K562 (cell line): ENCODE data around the gene LGR6. TPM values are rescaled to one million over a fixed set of nuclear protein-coding genes. Genes with fewer than 3 reads are reported as not detected.

Source experiments
- ATAC-seq: fragments of 200-7000 bp; cut with Tn5 transposase; 3 replicates; pipeline ENCODE4 v1.9.1; 2020; ENCODE audit warnings: moderate library complexity
- BruUV-seq: library from RNA; stranded (reverse); fragments of 400-500 nt; replicated peaks from 2 replicates; lab custom pipeline; 2021; lab: Mats Ljungman, UMichigan
- CTCF ChIA-PET: fragments of 300-600 bp; formaldehyde crosslinking; extraction: SDS; loops from one replicate; lab custom pipeline; 2021; ENCODE audit warnings: low intra/inter-chr PET ratio; lab: Yijun Ruan, JAX
- POLR2A ChIA-PET: fragments of 300-600, 350-650 bp; sonication (Branson Sonifier 250); formaldehyde crosslinking; extraction: SDS; loops from one replicate; lab custom pipeline; 2021; ENCODE audit warnings: antibody characterized with exemption, inconsistent platforms; lab: Yijun Ruan, JAX
- DNase-seq, 4 experiments: peaks; one replicate each; pipeline versions ENCODE4 v3.0.0 to v3.0.0-alpha.2; 2011 to 2018; ENCODE audit warnings: low spot score in 3 of 4, mixed read lengths in 3 of 4; ENCODE audit errors: extremely low read depth in 1 of 4
- FAIRE-seq: peaks from 2 replicates; lab custom pipeline; 2011; peaks lifted over from hg19 to GRCh38; lab: Jason Lieb, UNC
- H2AFZ ChIP-seq: 2 replicates; pipeline ENCODE4 v1.6.0; 2011; ENCODE audit warnings: low read depth, low read length, control low read depth, inconsistent platforms
- H3K27ac ChIP-seq: fragments of 200-600 bp; 3 replicates; pipeline ENCODE4 v1.8.0; 2011; ENCODE audit warnings: low read depth, mild to moderate bottlenecking, control low read depth, inconsistent platforms, low read length, moderate library complexity, mixed read lengths; ENCODE audit errors: extremely low read depth
- H3K27me3 ChIP-seq, 2 experiments: fragments of 300-600 bp in 1 of 2; 2 replicates in 1 of 2; 3 replicates in 1 of 2; pipeline versions ENCODE4 v1.6.0 to v1.8.0; 2011; ENCODE audit warnings: inconsistent platforms in 2 of 2, low read length in 2 of 2, mild to moderate bottlenecking in 1 of 2, mixed read lengths in 1 of 2, moderate library complexity in 1 of 2; ENCODE audit not compliant: control insufficient read depth in 2 of 2, insufficient read depth in 2 of 2
- H3K36me3 ChIP-seq: fragments of 300-600 bp; 3 replicates; pipeline ENCODE4 v1.8.0; 2011; ENCODE audit warnings: mild to moderate bottlenecking, low read length, inconsistent platforms; ENCODE audit not compliant: control insufficient read depth, insufficient read depth
- H3K4me1 ChIP-seq, 2 experiments: fragments of 200-600 bp in 1 of 2; replicated peaks in 1 of 2; 2 replicates in 1 of 2; 3 replicates in 1 of 2; pipeline versions ENCODE4 v1.5.1 to v1.8.0; 2011; ENCODE audit warnings: inconsistent platforms in 2 of 2, low read length in 2 of 2, mild to moderate bottlenecking in 1 of 2, mixed read lengths in 1 of 2, moderate library complexity in 1 of 2; ENCODE audit not compliant: control insufficient read depth in 2 of 2, insufficient read depth in 2 of 2
- H3K4me2 ChIP-seq: 2 replicates; pipeline ENCODE4 v1.6.1; 2011; ENCODE audit warnings: low read length, control low read depth, inconsistent platforms, mixed read lengths; ENCODE audit not compliant: insufficient read depth
- H3K4me3 ChIP-seq: fragments of 200-600 bp; sonication (generic), shearing (Covaris generic); 2 replicates; pipeline ENCODE4 v1.5.1; 2016; ENCODE audit warnings: control low read depth, inconsistent platforms
- H3K79me2 ChIP-seq: fragments of 200-600 bp; 3 replicates; pipeline ENCODE4 v1.8.0; 2011; ENCODE audit warnings: low read length, inconsistent platforms; ENCODE audit not compliant: control insufficient read depth, insufficient read depth
- H3K9ac ChIP-seq, 2 experiments: 2 replicates each; pipeline versions ENCODE4 v1.6.0 to v1.6.1; 2011; ENCODE audit warnings: low read depth in 2 of 2, low read length in 2 of 2, control low read depth in 1 of 2, inconsistent platforms in 1 of 2, mild to moderate bottlenecking in 1 of 2, mixed read lengths in 1 of 2; ENCODE audit not compliant: insufficient read depth in 1 of 2
- H3K9me1 ChIP-seq: one replicate; pipeline ENCODE4 v1.6.0; 2011; ENCODE audit warnings: inconsistent platforms, mild to moderate bottlenecking, low read length, moderate library complexity; ENCODE audit not compliant: control insufficient read depth, insufficient read depth
- H3K9me3 ChIP-seq: replicated peaks from 2 replicates; pipeline ENCODE4 v1.5.1; 2011; ENCODE audit warnings: low read depth, low read length, inconsistent platforms; ENCODE audit not compliant: control insufficient read depth, insufficient read depth
- H4K20me1 ChIP-seq: replicated peaks from 2 replicates; pipeline ENCODE4 v1.6.1; 2011; ENCODE audit warnings: low read length, inconsistent platforms, mixed read lengths; ENCODE audit not compliant: control insufficient read depth, insufficient read depth
- DPF2 ChIP-seq: fragments of 450-650 bp; IDR thresholded peaks from 2 replicates; pipeline ENCODE4 v1.6.1; 2016
- ELF2 ChIP-seq: fragments of 250-450 bp; sonication (Bioruptor Pico); IDR thresholded peaks from 2 replicates; pipeline ENCODE4 v1.5.0; 2021; ENCODE audit warnings: mild to moderate bottlenecking
- ESRRB ChIP-seq: fragments of 250-450 bp; sonication (Bioruptor Pico); IDR thresholded peaks from 2 replicates; pipeline ENCODE4 v1.5.0; 2020; ENCODE audit warnings: mild to moderate bottlenecking, moderate library complexity, borderline replicate concordance
- ETV5 ChIP-seq: sonication (generic); formaldehyde crosslinking; IDR thresholded peaks from 2 replicates; pipeline ENCODE4 v1.4.0; 2020; ENCODE audit warnings: low read depth, mild to moderate bottlenecking, missing genetic modification reagents
- FOSL1 ChIP-seq: fragments of 200-800 bp; sonication (Bioruptor generic); conservative IDR thresholded peaks from 2 replicates; pipeline ENCODE4 v1.6.1; 2016; ENCODE audit warnings: missing genetic modification characterization, missing compliant biosample characterization
- FOXA1 ChIP-seq: fragments of 450-650 bp; IDR thresholded peaks from 2 replicates; pipeline ENCODE4 v1.6.1; 2016; ENCODE audit warnings: mild to moderate bottlenecking, borderline replicate concordance
- FOXK1 ChIP-seq: sonication (generic); formaldehyde crosslinking; IDR thresholded peaks from 2 replicates; pipeline ENCODE4 v1.8.0; 2022; ENCODE audit warnings: missing genetic modification reagents, mild to moderate bottlenecking, borderline replicate concordance
- JUN ChIP-seq, 2 experiments: sonication (generic) in 1 of 2; formaldehyde crosslinking in 1 of 2; IDR thresholded peaks; 2 replicates each; pipeline versions ENCODE4 v1.6.1 to v1.8.0; 2012 to 2022; ENCODE audit warnings: borderline replicate concordance in 2 of 2, mild to moderate bottlenecking in 2 of 2, improper control_type of control experiment in 1 of 2, low read depth in 1 of 2, low read length in 1 of 2, missing genetic modification reagents in 1 of 2
- JUND ChIP-seq, 2 experiments: IDR thresholded peaks; 2 replicates in 1 of 2; 3 replicates in 1 of 2; pipeline ENCODE4 v1.6.1; 2011; ENCODE audit warnings: borderline replicate concordance in 2 of 2, low read depth in 2 of 2, low read length in 2 of 2, improper control_type of control experiment in 1 of 2, missing biosample characterization in 1 of 2, missing genetic modification characterization in 1 of 2, missing genetic modification reagents in 1 of 2
- MAZ ChIP-seq, 2 experiments: fragments of 450-650 bp in 1 of 2; sonication (generic) in 1 of 2; formaldehyde crosslinking; IDR thresholded peaks in 1 of 2; conservative IDR thresholded peaks in 1 of 2; 2 replicates each; pipeline versions ENCODE4 v1.4.0 to v1.5.0; 2020; ENCODE audit warnings: mild to moderate bottlenecking in 1 of 2, missing genetic modification reagents in 1 of 2
- PHF8 ChIP-seq: fragments of 200-600 bp; sonication (generic); IDR thresholded peaks from 2 replicates; pipeline ENCODE4 v1.6.1; 2012; ENCODE audit warnings: mixed run types, mild to moderate bottlenecking, inconsistent platforms, low read length, moderate library complexity, borderline replicate concordance
- SPI1 ChIP-seq: IDR thresholded peaks from 2 replicates; pipeline ENCODE4 v1.6.1; 2011; ENCODE audit warnings: low read depth, low read length, control low read depth, borderline replicate concordance
- TAF7 ChIP-seq: fragments of 450-650 bp; IDR thresholded peaks from 2 replicates; pipeline ENCODE4 v1.6.1; 2016; ENCODE audit warnings: missing genetic modification characterization, missing compliant biosample characterization
- UBTF ChIP-seq, 2 experiments: IDR thresholded peaks; 2 replicates each; pipeline ENCODE4 v1.6.1; 2012; ENCODE audit warnings: improper control_type of control experiment in 2 of 2, low read depth in 2 of 2, low read length in 2 of 2, borderline replicate concordance in 1 of 2
- ZFX ChIP-seq: sonication (generic); formaldehyde crosslinking; IDR thresholded peaks from 2 replicates; pipeline ENCODE4 v1.8.0; 2022; ENCODE audit warnings: mild to moderate bottlenecking, missing genetic modification reagents, moderate library complexity
- ZKSCAN8 ChIP-seq: fragments of 200-800 bp; sonication (Bioruptor generic); IDR thresholded peaks from 2 replicates; pipeline ENCODE4 v1.6.1; 2016; ENCODE audit warnings: missing genetic modification characterization, missing compliant biosample characterization
- ZNF717 ChIP-seq: fragments of 250-450 bp; sonication (Bioruptor Pico); IDR thresholded peaks from 2 replicates; pipeline ENCODE4 v1.5.0; 2021
- ZNF766 ChIP-seq: fragments of 200-800 bp; sonication (Bioruptor generic); conservative IDR thresholded peaks from 2 replicates; pipeline ENCODE4 v1.6.1; 2016; ENCODE audit warnings: missing genetic modification characterization, missing compliant biosample characterization
- whole genome bisulfite sequencing: fragments of 100-300 bp; shearing (Covaris generic); methylation state at CpG from one replicate; pipeline ENCODE4 v1.1.6; 2016; ENCODE audit warnings: low coverage, mixed read lengths; ENCODE audit not compliant: insufficient coverage; ENCODE audit errors: missing lambda C conversion rate; 5-methylcytosine and 5-hydroxymethylcytosine counted together
- in situ Hi-C: fragments of 300-500 bp; cut with MboI; formaldehyde crosslinking; loops from 4 replicates; pipeline ENCODE4 v1.15.0; 2018; ENCODE audit warnings: inconsistent platforms, mixed read lengths
- intact Hi-C: fragments of 100-400 bp; cut with micrococcal nuclease; formaldehyde crosslinking; loops from 2 replicates; pipeline ENCODE4 v1.14.2; 2022
- polyA plus RNA-seq, 8 experiments: library from polyadenylated mRNA; depleted of rRNA in 4 of 8; stranded (reverse) in 5 of 8; unstranded in 3 of 8; fragments of >200 nt; fragmentation: Nextera tagmentation in 2 of 8; fragmentation: Illumina TruSeq in 1 of 8; extraction: Ambion mirVana in 2 of 8; extraction: Trizol in 1 of 8; gene quantifications; 2 replicates each; pipeline versions ENCODE4 v1.2.1 to v1.2.3, GENCODE V29; 2011 to 2014; ENCODE audit warnings: inconsistent platforms in 1 of 8, missing spikeins in 1 of 8
- total RNA-seq, 7 experiments: library from RNA; depleted of rRNA in 6 of 7; stranded (reverse); fragments of >200 nt in 6 of 7; fragmentation: Illumina TruSeq in 2 of 7; extraction: Trizol in 2 of 7; gene quantifications; 2 replicates each; pipeline versions ENCODE4 v1.2.1 to v1.2.3, GENCODE V29; 2011 to 2021; ENCODE audit warnings: low replicate concordance in 1 of 7

The LGR6 gene
- total and polyA plus RNA-seq, 9 of the 15 experiments (the other 6 are each of a cell fraction or from before 2014, with no cell fraction given): 0.01 to 0.54 (median 0.17) TPM; not detected in 1

- Histone ChIP-seq H3K79me2 (peaks cover 98% of the 10 kb centered on the region), H3K4me1 (peaks cover 84 to 90% of the 10 kb centered on the region in 2 experiments), H3K4me3 (peak overlapping the region; percentile 57), H3K9me3 (no peaks in the 10 kb centered on the region), H3K36me3 (peaks cover 19% of the 10 kb centered on the region; the same call in 2 of the 3 replicates), H3K9ac (peak overlapping the region; percentile 89 to 91), H4K20me1 (no peaks in the 10 kb centered on the region), H3K9me1 (no peaks in the 10 kb centered on the region), H3K27ac (peak overlapping the region; percentile 99), H2AFZ (peak overlapping the region; percentile 54), H3K4me2 (peak overlapping the region; percentile 90), H3K27me3 (no peaks in the 10 kb centered on the region)
- ATAC-seq: peak; percentile 11
- CTCF ChIA-PET: no interaction called here
- intact Hi-C loops (no loop called here), in situ Hi-C loops (no loop called here)
- FAIRE-seq: no peak
- POLR2A ChIA-PET: interaction anchor here (0.6 to 2.9 kb wide), 9 partner anchors 7 to 683 kb away, joined by 3 to 21 read pairs (median 3); no protein-coding TSS in a partner anchor
- peak; percentile 73 to 85 (median 74) for DNase-seq
- WGBS: 0% methylated on average over 3 of the region's 4 CpGs
- no TSS peak for BruUV-seq
- no peak for TF ChIP-seq TAF7
- 0 out of 2 replicates have a peak, but pooled peaks have one; percentile 42 for TF ChIP-seq DPF2
- peak; percentile 28; the same call in 1 of the 2 replicates for TF ChIP-seq PHF8
- no peak for TF ChIP-seq ZNF717 (CRISPR knock-in tag)
- TF ChIP-seq MAZ (CRISPR knock-in tag; conservative IDR thresholded peaks at IDR 0.05 in 1 of 2, IDR thresholded peaks at IDR 0.05 in 1 of 2): peak; percentile 76 to 90
- peak; percentile 32; the same call in 1 of the 2 replicates for TF ChIP-seq JUN (IDR thresholded peaks at IDR 0.05; ENCODE audit: borderline replicate concordance, low read depth, low read length)
- TF ChIP-seq JUN (CRISPR knock-in tag; IDR thresholded peaks at IDR 0.05; ENCODE audit: borderline replicate concordance): no peak
- TF ChIP-seq JUND (IDR thresholded peaks at IDR 0.05; ENCODE audit: borderline replicate concordance, low read depth, low read length): peak; percentile 34; the same call in 1 of the 2 replicates
- no peak; the same call in 2 of the 3 replicates for TF ChIP-seq JUND (tag; IDR thresholded peaks at IDR 0.05; ENCODE audit: borderline replicate concordance, low read depth, low read length)
- TF ChIP-seq FOXK1: no peak
- TF ChIP-seq ELF2 (CRISPR knock-in tag): no peak
- peak; percentile 15; the same call in 1 of the 2 replicates for TF ChIP-seq ZNF766 (CRISPR knock-in tag)
- TF ChIP-seq SPI1: peak; percentile 39; the same call in 1 of the 2 replicates
- TF ChIP-seq ZKSCAN8: 0 out of 2 replicates have a peak, but pooled peaks have one; percentile 63
- no peak for TF ChIP-seq FOXA1
- 0 out of 2 replicates have a peak, but pooled peaks have one; percentile 29 for TF ChIP-seq ESRRB (CRISPR knock-in tag)
- TF ChIP-seq ETV5: peak; percentile 37; the same call in 1 of the 2 replicates
- peak; percentile 87 for TF ChIP-seq FOSL1 (tag)
- no peak for TF ChIP-seq ZFX (CRISPR knock-in tag)
- no peak for TF ChIP-seq UBTF (IDR thresholded peaks at IDR 0.05; ENCODE audit: borderline replicate concordance in 1 of 2, low read depth in 2 of 2, low read length in 2 of 2)
Observed at GRCh38 chr1:202162047-202162417, 31.6 kb upstream of the LGR6 start.
